Cardiac septum (tissue), 1 donor: Measurements from ENCODE around the gene KRTAP5-1. TPM values are rescaled to one million over a fixed set of nuclear protein-coding genes. Genes with fewer than 3 reads are reported as not detected.
A peak's percentile ranks its signal among the peaks of the same experiment; 100 is the strongest.

Experiments used
- DNase-seq: peaks from one replicate; pipeline ENCODE4 v3.0.0-alpha.2; 2020; ENCODE audit warnings: low spot score
- intact Hi-C: fragments of 100-400 bp; cut with DNase I; formaldehyde crosslinking; loops from one replicate; pipeline ENCODE4 v1.14.0; 2022
- total RNA-seq: library from RNA; stranded (reverse); fragmentation: NEBNext Ultra II Directional; extraction: Animal tissue kit (Norgen Biotek cat#: 25700); gene quantifications from one replicate; pipeline ENCODE4 v1.2.1, GENCODE V29; 2021
- donor health status: DM: no; HTN: no; CAD: no.

Gene KRTAP5-1
- total RNA-seq, 1 donor from 2014 or later = not detected

DNA sequence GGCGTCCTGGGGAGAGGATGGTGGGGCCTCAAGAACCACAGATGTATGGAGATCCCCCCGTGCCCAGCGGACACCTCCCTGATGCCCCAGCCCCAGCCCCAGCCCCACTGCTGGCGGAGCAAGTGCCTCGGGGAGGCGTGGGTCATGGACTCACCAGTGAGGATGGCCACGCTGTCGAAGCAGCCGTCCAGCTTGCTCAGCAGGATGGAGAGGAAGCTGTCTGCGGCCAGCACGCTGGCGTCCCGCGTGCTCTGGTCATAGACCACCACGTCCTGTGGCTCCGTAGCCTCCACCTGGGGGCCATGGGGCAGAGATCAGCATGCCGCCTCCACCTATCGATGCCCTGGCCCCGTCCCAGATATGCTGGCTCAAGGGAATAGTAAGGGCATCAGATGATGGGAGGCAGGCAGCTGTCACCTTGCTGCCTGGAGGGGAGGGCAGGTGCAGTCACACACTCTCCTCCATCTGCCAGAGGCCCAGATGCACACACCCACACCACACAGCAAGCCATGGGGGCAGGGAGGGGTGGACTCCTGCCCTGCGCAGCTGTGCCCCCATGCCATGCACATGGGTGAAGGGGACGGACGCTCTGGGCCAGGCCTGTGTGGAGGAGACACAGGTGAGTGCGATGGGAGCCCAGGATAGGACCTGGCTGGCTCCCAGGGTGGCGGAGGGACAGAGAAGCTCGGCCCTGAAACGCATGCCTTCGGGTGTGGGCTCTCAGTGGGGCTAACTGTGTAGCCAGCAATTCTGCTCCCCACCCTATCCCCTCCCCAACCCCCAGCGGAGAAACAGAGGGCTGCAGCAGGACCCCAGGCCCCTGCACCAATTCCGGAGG lies 21.2 kb downstream of the KRTAP5-1 start:
- intact Hi-C loops = no loop called here

DNA sequence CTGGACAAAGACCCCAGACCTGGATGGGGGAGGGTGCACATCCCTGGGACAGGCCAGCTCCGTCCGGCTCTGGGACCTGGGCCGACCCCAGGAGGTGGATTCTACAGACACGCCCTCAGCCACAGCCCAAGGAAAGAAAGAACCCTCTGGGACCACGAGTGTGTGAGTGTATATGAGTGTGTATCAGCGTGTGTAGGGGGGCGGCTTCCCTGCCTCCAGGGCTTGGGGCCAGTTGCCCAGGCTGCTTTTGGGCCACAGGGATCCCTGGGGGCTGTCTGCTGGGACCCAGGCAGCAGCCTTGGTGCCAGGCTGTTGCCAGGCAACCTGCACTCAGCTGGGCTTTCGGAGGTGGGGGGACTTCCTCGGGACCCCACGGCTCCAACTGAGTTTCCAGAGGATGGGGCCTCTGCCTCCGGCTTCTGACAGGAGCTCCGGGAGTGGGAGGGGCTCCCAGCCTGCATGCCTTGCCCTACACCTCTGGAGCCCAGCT lies 21.9 kb downstream of the KRTAP5-1 start:
- no peak for DNase-seq
- intact Hi-C loops = no loop called here

More for the DNA sequence above, 21.2 kb downstream of the KRTAP5-1 start:
- DNase-seq = no peak

DNA sequence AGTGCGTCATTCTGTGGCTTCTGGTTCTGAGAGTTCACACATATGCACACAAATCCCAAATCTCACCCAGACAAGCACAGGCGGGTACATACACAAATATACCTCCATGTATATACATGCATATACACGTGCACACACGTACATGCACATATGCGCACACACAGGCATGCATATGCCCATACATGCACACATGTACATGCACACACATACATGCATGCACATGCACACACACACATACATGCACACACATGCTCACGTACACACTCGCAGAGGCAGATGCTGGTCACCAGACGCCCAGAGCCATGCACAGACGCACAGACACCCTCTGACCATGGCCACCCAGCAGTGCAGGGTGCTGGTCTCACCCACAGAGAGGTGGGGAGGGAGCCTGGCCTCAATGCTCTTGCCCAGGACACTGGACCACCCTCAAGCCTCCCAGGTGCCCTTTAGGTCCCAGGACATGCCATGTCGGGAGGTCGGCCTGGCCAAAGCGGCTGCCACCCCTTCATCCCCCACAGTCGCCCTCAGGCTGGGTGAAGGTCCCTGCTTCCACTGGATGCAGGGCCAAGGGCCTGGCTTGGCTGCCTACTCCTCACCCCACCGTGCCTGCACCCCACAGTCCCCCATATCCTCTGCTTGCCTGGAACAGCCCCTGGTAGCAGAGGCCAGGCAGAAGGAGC lies 22.5 kb downstream of the KRTAP5-1 start:
- intact Hi-C loops = no loop called here
- no peak for DNase-seq

DNA sequence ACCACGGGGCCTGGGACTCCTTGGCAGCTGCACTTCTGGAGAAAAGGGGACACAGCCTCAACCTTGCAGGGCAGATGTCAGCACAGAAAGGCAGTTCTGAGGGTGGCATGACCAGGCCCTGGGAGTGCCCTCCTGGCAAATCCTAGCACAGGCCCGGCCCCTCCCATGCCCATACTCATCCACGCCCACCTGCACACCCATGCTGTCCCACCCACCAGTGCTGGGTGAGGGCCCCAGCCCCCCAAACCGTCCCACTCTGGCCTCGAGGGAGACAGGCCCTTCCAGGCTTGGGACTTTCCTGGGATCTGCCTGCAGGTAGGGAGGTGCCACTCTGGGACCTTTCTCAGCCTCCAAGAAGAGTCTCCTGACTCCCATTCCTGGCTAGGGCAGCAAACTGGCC lies 23.1 kb downstream of the KRTAP5-1 start:
- no peak for DNase-seq
- intact Hi-C loops = no loop called here

DNA sequence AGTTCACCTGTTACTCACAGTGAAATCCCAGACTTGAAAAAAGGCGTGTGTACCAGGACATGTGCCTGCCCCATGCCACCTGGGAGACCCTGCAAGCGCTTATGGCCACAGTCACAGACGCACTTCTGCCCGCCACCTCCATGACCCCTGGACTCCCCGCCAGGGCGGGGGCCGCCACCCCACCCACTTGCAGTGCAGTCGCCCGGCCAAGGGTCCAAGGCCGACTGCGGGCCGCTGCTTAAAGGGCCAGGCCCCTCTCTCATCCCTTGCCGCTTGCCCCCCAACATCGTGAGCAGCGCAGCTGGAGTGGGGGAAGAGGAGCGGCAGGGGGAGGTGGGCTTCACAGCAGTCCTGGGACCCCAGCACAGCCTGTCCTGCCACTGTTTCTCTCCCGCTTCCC lies 23.8 kb downstream of the KRTAP5-1 start:
- no peak for DNase-seq
- intact Hi-C loops = no loop called here

DNA sequence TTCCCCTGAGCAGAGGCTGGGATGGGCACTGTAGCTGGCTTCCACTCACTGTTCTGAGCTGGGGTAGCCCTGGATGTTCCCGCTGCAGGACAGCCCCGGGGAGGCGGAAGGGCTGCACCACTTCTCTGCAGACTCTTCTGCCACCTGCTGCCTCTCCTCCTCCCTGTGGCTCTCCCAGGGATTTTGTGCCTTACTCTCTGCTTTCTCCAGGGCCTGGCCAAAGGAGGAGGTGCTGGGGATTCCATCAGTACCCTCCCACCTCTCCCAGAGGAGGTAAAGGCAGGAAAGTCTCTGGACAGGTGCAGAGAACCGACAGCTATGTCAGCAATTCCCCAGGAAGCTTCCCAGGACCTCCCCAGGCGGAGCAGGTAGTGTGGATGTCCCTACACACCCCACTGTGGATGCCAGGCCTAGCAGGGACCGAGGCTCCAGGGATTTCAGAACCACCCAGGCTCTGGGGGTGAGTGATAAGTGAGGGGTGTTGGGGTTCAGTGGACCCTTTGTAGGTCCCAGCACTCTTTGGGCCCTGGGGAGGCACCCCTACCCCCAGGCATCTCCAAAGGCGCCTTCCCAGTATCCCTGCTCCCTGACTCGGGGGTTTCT lies 24.3 kb downstream of the KRTAP5-1 start:
- no peak for DNase-seq
- intact Hi-C loops = no loop called here

DNA sequence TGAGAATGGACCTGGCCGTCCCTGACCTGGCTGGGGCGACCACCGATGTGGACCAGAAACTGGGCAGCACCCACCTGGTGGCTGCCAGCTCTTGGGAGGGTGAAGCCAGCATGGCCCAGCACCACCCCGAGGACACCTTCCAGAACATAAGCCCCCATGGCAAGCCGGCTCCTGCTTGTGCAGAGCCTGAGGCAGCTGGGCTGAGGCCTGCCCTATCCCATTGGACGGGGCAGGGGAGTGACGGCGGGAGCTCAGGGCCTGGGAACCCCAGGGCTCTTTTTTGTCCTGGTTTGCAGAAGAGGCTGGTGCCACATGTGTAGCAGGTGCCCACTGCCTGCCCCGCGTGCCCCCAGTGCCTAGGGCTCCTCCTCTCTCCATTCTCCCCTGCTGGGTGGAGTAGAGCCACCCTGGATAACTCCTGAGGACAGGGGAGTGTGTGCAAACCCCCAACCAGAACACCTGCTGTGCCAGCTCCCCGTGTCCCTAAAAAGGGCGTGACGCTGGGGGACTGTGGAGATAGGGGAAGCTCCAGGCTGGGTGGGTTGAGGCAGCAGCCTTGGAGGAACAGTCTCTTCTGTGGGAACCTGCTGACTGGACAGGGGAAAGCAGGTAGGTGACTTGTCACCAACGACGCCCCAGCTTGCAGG lies 25.0 kb downstream of the KRTAP5-1 start:
- intact Hi-C loops = no loop called here
- peak; percentile 75 for DNase-seq

DNA sequence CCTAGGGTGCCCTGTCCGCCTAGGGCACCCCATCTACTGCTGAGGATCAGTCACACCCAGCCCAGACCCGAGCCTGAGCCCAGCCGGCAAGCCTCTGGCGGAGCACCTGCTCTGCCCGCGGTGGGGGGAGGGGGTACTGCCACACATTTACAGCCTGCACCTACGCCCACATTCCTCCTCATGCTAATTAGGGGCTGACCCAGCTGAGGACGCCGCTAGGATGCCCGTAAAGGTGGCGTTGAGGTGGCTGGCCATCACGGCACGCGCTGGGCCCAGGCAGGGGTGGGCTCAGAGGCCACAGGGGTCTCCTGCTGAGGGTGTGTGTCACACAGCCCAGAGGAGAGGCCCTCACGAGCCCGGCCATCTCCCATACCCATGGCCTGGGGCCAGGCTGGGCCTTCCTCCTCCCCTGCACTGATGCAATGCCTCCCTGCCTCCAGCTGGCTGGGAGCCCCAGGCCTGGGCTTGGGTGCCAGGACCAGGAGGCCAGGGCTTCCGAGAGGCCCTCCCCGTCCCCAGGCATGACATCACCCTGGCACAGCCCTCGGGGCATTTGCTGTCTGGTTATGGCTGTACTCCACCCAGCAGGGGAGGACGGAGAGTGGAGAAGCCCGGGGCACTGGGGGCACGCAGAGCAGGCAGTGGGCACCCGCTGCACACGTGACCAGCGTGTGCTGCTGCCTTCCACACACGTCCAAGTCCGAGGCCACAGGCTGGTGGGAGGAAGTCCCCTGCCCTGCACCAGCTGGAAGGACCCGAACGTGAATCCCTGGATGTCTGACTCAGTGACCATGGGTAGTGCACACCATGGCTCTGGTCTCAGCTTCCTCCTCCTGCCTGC lies 25.8 kb downstream of the KRTAP5-1 start:
- peak; percentile 92 for DNase-seq
- intact Hi-C loops = loop anchor here (1.0 kb wide), 1 partner anchor 11 kb away; no protein-coding TSS in a partner anchor

DNA sequence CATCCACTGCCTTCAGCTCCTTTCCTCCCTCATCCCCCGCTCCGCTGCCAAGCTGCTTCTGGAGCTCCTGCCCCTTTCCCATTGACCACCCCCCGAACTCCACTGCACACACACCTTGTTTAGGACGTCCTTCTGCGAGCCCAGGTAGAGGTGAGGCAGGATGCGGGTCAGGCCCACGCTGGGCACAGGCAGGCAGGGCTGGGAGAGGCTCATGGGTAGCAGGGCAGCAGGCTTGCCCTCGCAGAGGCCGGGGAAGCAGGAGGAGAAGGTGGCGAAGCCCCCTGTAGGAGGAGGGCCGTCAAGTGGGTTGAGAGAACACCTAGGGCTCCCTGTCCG lies 26.3 kb downstream of the KRTAP5-1 start:
- intact Hi-C loops = loop anchor here (1.0 kb wide), 1 partner anchor 10 kb away; no protein-coding TSS in a partner anchor
- DNase-seq = no peak

DNA sequence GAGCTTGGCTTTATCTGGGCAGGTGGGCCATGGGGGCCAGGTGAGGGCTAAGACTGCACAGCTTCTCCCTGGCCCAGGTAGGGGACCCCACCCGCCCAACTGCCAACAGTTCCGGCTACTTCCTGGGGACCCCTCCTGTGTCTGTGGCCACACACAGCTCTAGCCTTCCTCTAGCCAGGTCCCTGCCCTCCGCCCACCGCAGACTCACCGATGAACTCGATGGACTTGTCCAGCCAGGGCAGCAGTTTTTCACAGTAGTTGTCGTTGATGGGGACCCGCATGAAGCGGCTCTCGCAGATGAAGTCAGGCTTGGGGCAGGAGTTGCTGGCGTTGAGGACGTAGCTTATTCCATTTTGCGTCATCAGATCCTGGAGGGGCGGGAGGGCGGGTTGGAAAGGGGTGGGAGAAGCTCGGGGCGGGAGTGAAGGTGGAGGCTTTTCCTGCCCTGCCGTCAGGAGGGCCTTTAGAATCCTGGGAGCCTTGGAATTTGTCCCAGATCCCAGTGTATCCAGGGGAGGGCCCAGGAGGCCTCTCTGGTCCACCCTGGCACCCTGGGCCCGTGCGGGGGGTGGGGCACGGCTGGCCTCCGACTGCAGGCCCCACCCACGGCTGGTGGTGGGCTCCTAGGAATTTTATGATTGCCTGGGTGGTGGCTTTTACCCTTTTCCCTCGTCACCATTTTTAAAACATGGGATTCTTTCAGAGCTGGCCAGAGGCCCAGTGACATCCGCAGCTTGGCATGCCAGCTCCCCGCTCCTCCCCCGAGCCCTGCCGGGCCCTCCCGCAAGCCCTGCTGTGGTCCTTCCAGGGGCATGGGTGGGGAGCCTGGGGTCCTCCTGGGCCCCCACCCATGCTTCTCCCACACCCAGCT lies 26.9 kb downstream of the KRTAP5-1 start:
- intact Hi-C loops = no loop called here
- peak; percentile 81 for DNase-seq

DNA sequence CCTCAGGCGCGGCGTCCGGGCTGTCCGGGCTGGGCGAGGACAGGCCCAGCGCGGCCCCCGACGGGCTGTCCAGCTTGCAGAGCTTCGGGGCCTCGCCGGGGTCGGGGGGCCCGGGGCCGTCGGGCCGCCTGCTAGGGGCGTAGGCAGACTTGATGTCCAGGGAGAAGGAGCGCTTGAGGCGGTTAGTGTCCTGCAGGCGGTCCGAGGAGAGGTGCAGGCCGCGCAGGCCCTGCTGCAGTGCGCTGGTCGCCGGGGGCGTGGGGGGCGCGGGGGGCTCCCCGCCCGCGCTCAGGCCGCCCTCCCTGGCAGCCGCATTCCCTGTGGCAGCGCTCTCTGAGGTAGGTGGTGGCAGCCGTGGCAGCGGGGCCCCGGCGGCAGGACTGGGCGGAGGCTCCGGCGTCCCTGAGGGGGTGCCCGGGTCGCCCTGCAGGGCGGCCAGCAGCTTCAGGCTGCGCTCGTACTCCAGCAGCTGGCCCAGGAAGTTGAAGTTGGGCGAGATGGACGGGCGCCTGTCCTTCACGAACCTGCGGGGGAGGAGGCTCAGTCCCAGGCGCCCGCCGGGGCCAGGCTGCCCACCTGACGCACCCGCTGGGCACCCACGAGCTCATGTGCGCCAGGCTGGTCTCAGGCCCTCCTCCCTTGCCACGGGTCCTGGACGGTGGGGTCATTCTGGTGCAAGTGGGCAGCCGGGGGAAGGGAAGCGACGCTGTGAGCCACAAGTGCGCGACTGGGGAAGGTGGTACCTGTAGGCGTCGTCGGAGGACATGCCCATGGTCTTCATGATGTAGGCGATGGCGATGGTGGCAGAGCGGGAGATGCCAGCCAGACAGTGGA lies 27.8 kb downstream of the KRTAP5-1 start:
- intact Hi-C loops = no loop called here
- DNase-seq = no peak

DNA sequence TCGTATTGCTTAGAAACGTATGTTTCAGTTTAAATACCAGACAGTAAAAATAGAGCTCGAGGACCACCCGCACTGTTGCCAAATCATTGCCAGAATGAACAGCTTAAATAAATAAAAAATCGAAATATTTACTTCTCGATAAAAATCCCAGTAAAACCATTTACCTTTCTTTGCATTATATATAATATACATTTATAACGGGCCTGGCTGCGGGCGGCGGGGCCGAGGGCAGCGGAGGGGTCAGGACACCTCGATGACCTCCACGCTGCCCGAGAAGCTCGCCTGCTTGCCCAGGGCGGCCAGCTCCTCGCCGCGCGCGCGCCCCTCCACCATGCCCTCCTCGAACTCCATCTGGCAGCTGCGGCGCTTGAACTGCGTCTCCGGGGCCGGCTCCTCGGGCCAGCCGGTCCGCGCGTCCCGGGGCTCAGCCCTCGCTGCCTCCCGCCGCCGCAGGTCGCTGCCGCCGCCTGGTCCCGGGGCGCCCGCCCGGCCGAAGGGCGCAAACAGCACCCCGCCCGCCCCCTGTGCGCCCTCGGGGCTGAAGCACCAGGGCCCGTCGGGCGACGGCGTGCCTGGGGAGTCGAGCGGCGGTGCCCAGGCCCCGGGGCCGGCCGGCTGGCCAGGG lies 28.7 kb downstream of the KRTAP5-1 start:
- DNase-seq = no peak

DNA sequence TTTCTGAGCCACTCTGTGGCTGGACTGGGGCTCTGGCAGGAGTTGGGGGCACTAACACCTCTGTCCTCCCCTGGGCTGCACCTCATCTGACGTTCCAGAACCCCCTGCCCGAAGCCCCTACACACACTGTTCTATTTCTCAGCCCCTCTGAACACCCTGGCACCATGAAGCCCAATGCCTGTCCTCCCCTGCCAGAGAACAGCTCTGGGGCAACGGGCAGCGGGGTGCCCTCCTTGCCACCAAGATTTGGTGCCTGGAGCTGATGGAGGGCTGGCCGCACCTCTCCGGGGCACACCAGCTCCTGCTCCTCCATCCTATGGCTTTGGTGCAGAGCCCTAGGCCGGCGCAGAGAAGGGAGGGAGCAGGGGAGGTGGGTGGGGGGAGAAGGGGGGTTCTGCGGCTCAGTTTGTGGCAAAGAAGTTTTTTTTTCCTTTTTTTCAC lies 29.4 kb downstream of the KRTAP5-1 start:
- intact Hi-C loops = no loop called here
- DNase-seq = no peak

More for the DNA sequence above, 28.7 kb downstream of the KRTAP5-1 start:
- intact Hi-C loops = no loop called here

DNA sequence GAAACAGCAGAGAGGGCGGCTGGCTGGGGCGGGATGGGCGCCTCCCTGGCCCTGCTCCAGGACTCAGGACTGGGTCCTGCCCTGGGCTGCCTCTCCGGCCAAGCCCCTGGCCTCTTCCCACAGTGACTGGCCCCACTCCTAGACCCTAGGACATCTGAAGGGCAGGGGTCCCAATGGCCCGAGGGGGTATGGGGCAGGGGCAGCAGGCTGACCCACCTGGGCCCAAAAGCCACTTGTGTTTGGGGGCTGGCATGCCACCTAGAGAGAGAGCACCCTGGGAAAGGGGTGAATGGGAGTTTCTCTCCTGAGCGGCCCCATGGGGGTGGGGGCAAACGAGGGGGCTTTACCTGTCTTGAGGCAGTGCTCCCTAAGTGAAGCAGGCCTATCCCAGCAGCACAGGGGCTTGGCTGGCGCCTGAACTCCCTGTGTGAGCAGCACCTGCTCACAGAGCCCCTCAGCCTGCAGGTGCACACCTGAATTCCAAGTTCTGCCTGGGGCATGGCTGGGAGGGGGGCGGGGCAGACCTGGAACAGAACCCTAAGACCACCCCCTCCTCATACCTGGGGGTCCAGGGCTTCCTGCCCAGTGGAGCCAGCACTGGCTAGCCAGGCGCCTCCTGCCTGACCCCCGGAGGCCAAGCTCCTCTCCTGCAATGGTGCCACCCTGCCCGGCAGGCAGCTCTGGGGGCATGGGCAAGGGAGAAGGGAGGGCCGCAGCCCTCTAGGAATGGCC lies 29.9 kb downstream of the KRTAP5-1 start:
- peak; percentile 73 for DNase-seq
- intact Hi-C loops = no loop called here

DNA sequence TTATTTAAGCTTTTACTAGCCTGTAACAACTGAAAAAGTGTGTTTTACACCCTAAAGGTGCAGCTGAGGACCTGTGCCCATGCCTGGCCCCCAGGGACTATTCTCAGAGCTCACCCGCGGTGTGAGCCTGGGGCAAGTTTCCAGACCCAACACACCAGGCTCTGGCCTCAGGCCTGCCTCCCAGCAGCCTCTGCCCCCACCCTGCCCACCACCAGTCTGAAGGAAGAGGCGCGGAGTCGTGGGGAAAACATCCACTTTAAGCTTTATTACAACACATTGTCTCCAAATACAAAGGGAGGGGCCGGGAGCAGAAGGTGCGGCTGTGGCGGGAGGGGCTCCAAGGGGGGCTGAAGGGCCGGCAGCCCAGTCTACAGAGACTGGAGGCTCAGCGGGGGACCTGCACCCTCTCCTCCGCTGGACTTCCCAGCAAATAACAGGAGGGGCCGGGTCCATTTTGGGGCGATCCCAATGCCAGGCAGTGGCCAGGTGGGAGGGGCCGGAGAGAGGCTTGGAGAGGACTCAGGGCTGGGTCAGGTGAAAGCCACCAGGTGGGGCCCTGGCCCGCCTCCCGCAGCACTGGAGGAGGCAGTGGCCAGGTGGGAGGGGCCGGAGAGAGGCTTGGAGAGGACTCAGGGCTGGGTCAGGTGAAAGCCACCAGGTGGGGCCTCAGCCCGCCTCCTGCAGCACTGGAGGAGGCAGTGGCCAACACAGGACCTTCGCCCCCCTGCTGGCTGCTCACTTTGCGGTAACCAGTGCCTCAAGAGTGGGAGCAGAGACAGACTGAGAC lies 31.1 kb downstream of the KRTAP5-1 start:
- DNase-seq = no peak
- intact Hi-C loops = no loop called here
